ENCODE data around the gene RASA3.

The RASA3 gene

GRCh38 chr13:113962975-113963374 is 169.4 kb downstream of the RASA3 start:
- H3K27ac ChIP-seq (ENCODE audit: low read length) = no peak overlapping the region
- no peak for DNase-seq
- no peaks in the 10 kb centered on the region for H4K20me1 ChIP-seq (ENCODE audit: insufficient read depth, low read length)
- no peaks in the 10 kb centered on the region for H3K79me2 ChIP-seq (ENCODE audit: low read length)
- no peaks in the 10 kb centered on the region for H3F3A ChIP-seq (ENCODE audit: insufficient read depth, low read length)
- TF ChIP-seq CTCF (IDR thresholded peaks at IDR 0.05; ENCODE audit: low read length) (no peak), EZH2 (optimal IDR thresholded peaks at IDR 0.05; ENCODE audit: low read depth, low read length) (no peak), EZH2phosphoT487 (IDR thresholded peaks at IDR 0.05; ENCODE audit: low read length) (no peak)
- H3K4me2 ChIP-seq (ENCODE audit: low read depth, low read length) = no peak overlapping the region
- no peaks in the 10 kb centered on the region for H3K36me3 ChIP-seq (replicated peaks; ENCODE audit: insufficient read depth, low read length)
- H3K9ac ChIP-seq (ENCODE audit: low read length) = no peak overlapping the region
- no peaks in the 10 kb centered on the region for H3K4me1 ChIP-seq (ENCODE audit: low read length)
- H3K4me3 ChIP-seq (ENCODE audit: low read length) = no peak overlapping the region
- H3K27me3 ChIP-seq (replicated peaks; ENCODE audit: insufficient read depth, low read length) = no peaks in the 10 kb centered on the region
- no peaks in the 10 kb centered on the region for H3K9me2 ChIP-seq (replicated peaks; ENCODE audit: insufficient read depth, low read length)
- H3K9me3 ChIP-seq (replicated peaks; ENCODE audit: insufficient read depth, low read length) = no peaks in the 10 kb centered on the region
- H2AFZ ChIP-seq (ENCODE audit: low read length) = no peak overlapping the region

- Histone ChIP-seq H3K4me2 (ENCODE audit: low read depth, low read length) (no peak overlapping the region), H3K27ac (ENCODE audit: low read length) (no peak overlapping the region), H3K36me3 (replicated peaks; ENCODE audit: insufficient read depth, low read length) (no peaks in the 10 kb centered on the region), H3K27me3 (replicated peaks; ENCODE audit: insufficient read depth, low read length) (no peaks in the 10 kb centered on the region), H3K9ac (ENCODE audit: low read length) (no peak overlapping the region), H3F3A (ENCODE audit: insufficient read depth, low read length) (no peaks in the 10 kb centered on the region), H4K20me1 (ENCODE audit: insufficient read depth, low read length) (no peaks in the 10 kb centered on the region), H3K79me2 (ENCODE audit: low read length) (no peaks in the 10 kb centered on the region), H3K4me3 (ENCODE audit: low read length) (no peak overlapping the region), H3K9me3 (replicated peaks; ENCODE audit: insufficient read depth, low read length) (no peaks in the 10 kb centered on the region), H3K9me2 (replicated peaks; ENCODE audit: insufficient read depth, low read length) (no peaks in the 10 kb centered on the region), H3K4me1 (ENCODE audit: low read length) (no peaks in the 10 kb centered on the region), H2AFZ (ENCODE audit: low read length) (no peak overlapping the region)
- TF ChIP-seq CTCF (IDR thresholded peaks at IDR 0.05; ENCODE audit: low read length) (no peak), EZH2 (optimal IDR thresholded peaks at IDR 0.05; ENCODE audit: low read depth, low read length) (no peak), EZH2phosphoT487 (IDR thresholded peaks at IDR 0.05; ENCODE audit: low read length) (no peak)
- DNase-seq = no peak
Observed at GRCh38 chr13:113962386-113962785, 170.0 kb downstream of the RASA3 start.

GRCh38 chr13:113960276-113960948 is 172.0 kb downstream of the RASA3 start:
- DNase-seq = no peak
- no peaks in the 10 kb centered on the region for H3K4me1 ChIP-seq (ENCODE audit: low read length)
- H3K9me2 ChIP-seq (replicated peaks; ENCODE audit: insufficient read depth, low read length) = no peaks in the 10 kb centered on the region
- no peaks in the 10 kb centered on the region for H3K9me3 ChIP-seq (replicated peaks; ENCODE audit: insufficient read depth, low read length)
- H3F3A ChIP-seq (ENCODE audit: insufficient read depth, low read length) = no peaks in the 10 kb centered on the region
- H3K36me3 ChIP-seq (replicated peaks; ENCODE audit: insufficient read depth, low read length) = no peaks in the 10 kb centered on the region
- H3K9ac ChIP-seq (ENCODE audit: low read length) = no peak overlapping the region
- H4K20me1 ChIP-seq (ENCODE audit: insufficient read depth, low read length) = no peaks in the 10 kb centered on the region
- no peak overlapping the region for H2AFZ ChIP-seq (ENCODE audit: low read length)
- no peak overlapping the region for H3K4me3 ChIP-seq (ENCODE audit: low read length)
- H3K27ac ChIP-seq (ENCODE audit: low read length) = no peak overlapping the region
- no peak overlapping the region for H3K4me2 ChIP-seq (ENCODE audit: low read depth, low read length)
- no peaks in the 10 kb centered on the region for H3K79me2 ChIP-seq (ENCODE audit: low read length)
- TF ChIP-seq CTCF (IDR thresholded peaks at IDR 0.05; ENCODE audit: low read length) = no peak
- no peak for TF ChIP-seq EZH2 (optimal IDR thresholded peaks at IDR 0.05; ENCODE audit: low read depth, low read length)
- TF ChIP-seq EZH2phosphoT487 (IDR thresholded peaks at IDR 0.05; ENCODE audit: low read length) = no peak
- no peaks in the 10 kb centered on the region for H3K27me3 ChIP-seq (replicated peaks; ENCODE audit: insufficient read depth, low read length)

Data from MM.1S (cell line).